GM12878 (cell line): Measurements from ENCODE around the gene TBCB. TPM values are rescaled to one million over a fixed set of nuclear protein-coding genes. Genes with fewer than 3 reads are reported as not detected.

Source experiments
- ATAC-seq: fragments of 200-7000 bp; cut with Tn5 transposase; 3 replicates; pipeline ENCODE4 v1.9.1; 2020; ENCODE audit warnings: mild to moderate bottlenecking, moderate library complexity
- BruUV-seq: library from RNA; stranded (reverse); fragments of 400-500 nt; replicated peaks from 2 replicates; lab custom pipeline; 2021; lab: Mats Ljungman, UMichigan
- CTCF ChIA-PET: fragments of 300-600 bp; sonication (Branson Sonifier 250); formaldehyde crosslinking; extraction: SDS; loops from one replicate; lab custom pipeline; 2021; ENCODE audit warnings: inconsistent platforms; lab: Yijun Ruan, JAX
- POLR2A ChIA-PET: fragments of 350-600 bp; formaldehyde crosslinking; extraction: SDS; loops from one replicate; lab custom pipeline; 2021; ENCODE audit warnings: inconsistent platforms; lab: Charles Lee
- RAD21 ChIA-PET: fragments of 300-600 bp; sonication (Branson Sonifier 250); formaldehyde crosslinking; loops from one replicate; lab custom pipeline; 2023; ENCODE audit warnings: antibody characterized with exemption; ENCODE audit not compliant: unreplicated experiment; lab: Charles Lee
- SMC1A ChIA-PET: fragments of 300-600 bp; sonication (Branson Sonifier 250); formaldehyde crosslinking; loops from one replicate; lab custom pipeline; 2023; ENCODE audit not compliant: unreplicated experiment, uncharacterized antibody; lab: Charles Lee
- DNase-seq: peaks from one replicate; pipeline ENCODE4 v3.0.0-alpha.2; 2011; ENCODE audit warnings: low read depth, low spot score
- FAIRE-seq: peaks from 3 replicates; lab custom pipeline; 2011; peaks lifted over from hg19 to GRCh38; lab: Jason Lieb, UNC
- H2AFZ ChIP-seq: 2 replicates; pipeline ENCODE4 v1.6.0; 2011; ENCODE audit warnings: low read depth, low read length, control low read depth; ENCODE audit not compliant: control insufficient read depth
- H3K27ac ChIP-seq: 2 replicates; pipeline ENCODE4 v1.5.1; 2011; ENCODE audit warnings: control low read depth; ENCODE audit not compliant: control insufficient read depth, insufficient read depth
- H3K27me3 ChIP-seq, 2 experiments: replicated peaks in 1 of 2; 2 replicates each; pipeline versions ENCODE4 v1.6.0 to v1.6.1; 2011; ENCODE audit warnings: low read length in 1 of 2; ENCODE audit not compliant: control insufficient read depth in 2 of 2, insufficient read depth in 2 of 2
- H3K36me3 ChIP-seq, 2 experiments: 2 replicates each; pipeline ENCODE4 v1.5.1; 2011; ENCODE audit warnings: low read length in 1 of 2; ENCODE audit not compliant: control insufficient read depth in 2 of 2, insufficient read depth in 2 of 2
- H3K4me1 ChIP-seq: 2 replicates; pipeline ENCODE4 v1.6.1; 2011; ENCODE audit warnings: mild to moderate bottlenecking, low read length, moderate library complexity, mixed read lengths; ENCODE audit not compliant: control insufficient read depth, insufficient read depth
- H3K4me2 ChIP-seq: 2 replicates; pipeline ENCODE4 v1.6.0; 2011; ENCODE audit warnings: control low read depth; ENCODE audit not compliant: control insufficient read depth, insufficient read depth
- H3K4me3 ChIP-seq: fragments of 200-600 bp; sonication (generic); 2 replicates; pipeline ENCODE4 v1.5.1; 2016
- H3K79me2 ChIP-seq: 2 replicates; pipeline ENCODE4 v1.6.0; 2011; ENCODE audit warnings: low read length; ENCODE audit not compliant: control insufficient read depth, insufficient read depth
- H3K9ac ChIP-seq: 2 replicates; pipeline ENCODE4 v1.8.0; 2011; ENCODE audit warnings: low read length, control low read depth, mixed read lengths; ENCODE audit not compliant: control insufficient read depth, insufficient read depth
- H3K9me3 ChIP-seq: replicated peaks from 3 replicates; pipeline ENCODE4 v1.5.1; 2011; ENCODE audit warnings: mild to moderate bottlenecking, low read length; ENCODE audit not compliant: control insufficient read depth, insufficient read depth
- H4K20me1 ChIP-seq: 2 replicates; pipeline ENCODE4 v1.6.0; 2011; ENCODE audit not compliant: control insufficient read depth, insufficient read depth
- BCL3 ChIP-seq: IDR thresholded peaks from 2 replicates; pipeline ENCODE4 v1.6.1; 2011; ENCODE audit warnings: borderline replicate concordance, low read depth, mild to moderate bottlenecking, moderate library complexity, low read length; ENCODE audit not compliant: insufficient read depth, poor library complexity, severe bottlenecking
- CBFB ChIP-seq: IDR thresholded peaks from 2 replicates; pipeline ENCODE4 v1.6.1; 2016; ENCODE audit warnings: antibody characterized with exemption, low read depth
- CREM ChIP-seq: IDR thresholded peaks from 2 replicates; pipeline ENCODE4 v1.6.1; 2014; ENCODE audit warnings: antibody characterized with exemption, low read depth
- EGR1 ChIP-seq, 2 experiments: IDR thresholded peaks; 1 replicate in 1 of 2; 2 replicates in 1 of 2; pipeline ENCODE4 v1.6.1; 2011 to 2012; ENCODE audit warnings: low read depth in 2 of 2, low read length in 2 of 2, borderline replicate concordance in 1 of 2, mild to moderate bottlenecking in 1 of 2, moderate library complexity in 1 of 2
- JUNB ChIP-seq: IDR thresholded peaks from 2 replicates; pipeline ENCODE4 v1.6.1; 2016; ENCODE audit warnings: antibody characterized with exemption, mild to moderate bottlenecking
- MEF2A ChIP-seq: IDR thresholded peaks from 2 replicates; pipeline ENCODE4 v1.6.1; 2011; ENCODE audit warnings: low read depth, mild to moderate bottlenecking, low read length, moderate library complexity; ENCODE audit not compliant: insufficient read depth
- MEF2B ChIP-seq: fragments of 450-650 bp; IDR thresholded peaks from 2 replicates; pipeline ENCODE4 v1.6.1; 2018; ENCODE audit warnings: mild to moderate bottlenecking, moderate library complexity; ENCODE audit not compliant: partially characterized antibody, poor library complexity, severe bottlenecking
- NFIC ChIP-seq: IDR thresholded peaks from 2 replicates; pipeline ENCODE4 v1.6.1; 2012; ENCODE audit warnings: low read depth, mild to moderate bottlenecking, inconsistent platforms, low read length, moderate library complexity
- RAD51 ChIP-seq: fragments of 450-650 bp; IDR thresholded peaks from 2 replicates; pipeline ENCODE4 v1.6.1; 2016; ENCODE audit warnings: moderate library complexity, mild to moderate bottlenecking, inconsistent platforms
- RELA ChIP-seq: fragments of 450-650 bp; IDR thresholded peaks from 2 replicates; pipeline ENCODE4 v1.8.0; 2014; ENCODE audit warnings: borderline replicate concordance; ENCODE audit not compliant: partially characterized antibody
- RUNX3 ChIP-seq: IDR thresholded peaks from 2 replicates; pipeline ENCODE4 v1.6.1; 2012; ENCODE audit warnings: low read length, inconsistent platforms
- WGBS: methylation state at CpG from one replicate; pipeline ENCODE4 v1.1.6; 2016; ENCODE audit warnings: low lambda C conversion rate; ENCODE audit not compliant: insufficient replicate concordance, insufficient coverage; ENCODE audit errors: missing lambda C conversion rate; 5-methylcytosine and 5-hydroxymethylcytosine counted together
- in situ Hi-C: fragments of 300-500 bp; cut with MboI; formaldehyde crosslinking; loops from 9 replicates; pipeline ENCODE4 v1.14.3; 2018; ENCODE audit warnings: mixed read lengths
- intact Hi-C: fragments of 100-400 bp; cut with micrococcal nuclease; formaldehyde crosslinking; loops from one replicate; pipeline ENCODE4 v1.14.2; 2022; ENCODE audit not compliant: unreplicated experiment
- polyA plus RNA-seq, 11 experiments: library from polyadenylated mRNA; depleted of rRNA in 4 of 11; unstranded in 6 of 11; stranded (reverse) in 5 of 11; fragments of >200 nt; fragmentation: Nextera tagmentation in 4 of 11; fragmentation: Illumina TruSeq in 1 of 11; extraction: Ambion mirVana in 4 of 11; extraction: Trizol in 1 of 11; gene quantifications; 1 replicate in 1 of 11; 2 replicates in 10 of 11; pipeline versions ENCODE4 v1.2.1 to v1.2.3, GENCODE V29; 2011 to 2016; ENCODE audit warnings: inconsistent platforms in 2 of 11, missing spikeins in 2 of 11, low read depth in 1 of 11
- total RNA-seq, 4 experiments: library from RNA; depleted of rRNA in 3 of 4; stranded (reverse); fragments of >200 nt in 3 of 4; fragmentation: Illumina TruSeq in 1 of 4; extraction: Trizol in 1 of 4; gene quantifications; 2 replicates each; pipeline versions ENCODE4 v1.2.1 to v1.2.3, GENCODE V29; 2013 to 2021
- TF ChIP-seq, protein P1 (sequence below): IDR thresholded peaks from 2 replicates; pipeline ENCODE4 v1.6.1; 2012; ENCODE audit warnings: low read depth, low read length, improper control_type of control experiment
- TF ChIP-seq, protein P2 (sequence below): fragments of 450-650 bp; IDR thresholded peaks from 2 replicates; pipeline ENCODE4 v1.6.1; 2016; ENCODE audit warnings: mild to moderate bottlenecking

Gene TBCB
- total and polyA plus RNA-seq, 10 of the 15 experiments (the other 5 are each of a cell fraction or from before 2014, with no cell fraction given), result 9.4 to 193 (median 126) TPM

DNA sequence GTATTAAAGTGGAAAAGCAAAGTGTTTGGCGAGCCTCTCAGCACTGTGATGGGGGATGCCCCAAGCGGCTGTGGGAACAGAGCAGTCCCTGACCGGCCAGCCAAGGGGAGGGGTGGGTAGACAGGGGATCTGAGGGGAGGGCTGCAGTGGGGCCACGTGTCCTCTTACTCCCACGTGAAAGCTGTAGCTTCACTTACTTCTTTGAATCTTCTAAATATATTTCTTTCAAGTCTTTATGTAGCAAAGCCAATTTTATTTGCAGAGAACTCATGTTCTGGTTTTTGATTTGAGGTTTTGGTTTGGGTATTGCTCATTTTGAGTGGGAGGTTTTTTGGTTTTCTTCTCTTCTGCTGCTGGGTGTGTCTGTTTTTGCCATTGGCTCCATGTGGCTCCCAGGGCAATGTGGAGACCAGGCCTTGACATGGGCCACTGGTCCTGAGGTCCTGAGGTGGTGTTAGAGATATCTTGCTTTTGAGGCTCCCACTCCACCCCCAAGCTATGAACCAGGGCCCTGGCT is 22.1 kb upstream of the TBCB start:
- H3K4me2 ChIP-seq, result peak overlapping the region; percentile 38; the same call in 1 of the 2 replicates
- BruUV-seq, result no TSS peak
- intact Hi-C loops (no loop called here), in situ Hi-C loops (no loop called here)
- FAIRE-seq, result no peak
- no peak overlapping the region; the same call in 1 of the 2 replicates for H2AFZ ChIP-seq
- SMC1A ChIA-PET, result no interaction called here
- TF ChIP-seq CREM (peak; percentile 13; the same call in 1 of the 2 replicates), EGR1 (IDR thresholded peaks at IDR 0.05; ENCODE audit: borderline replicate concordance in 1 of 2, low read depth in 2 of 2, low read length in 2 of 2) (peak in 1 of 2 experiments; percentile 8; a peak in 1 of 3 replicates), RAD51 (peak; percentile 79), RELA (no peak), RUNX3 (peak; percentile 90), MEF2B (peak; percentile 45), MEF2A (0 out of 2 replicates have a peak, but pooled peaks have one; percentile 15), JUNB (peak; percentile 59; the same call in 1 of the 2 replicates), BCL3 (peak; percentile 11), NFIC (peak; percentile 42; the same call in 1 of the 2 replicates), CBFB (0 out of 2 replicates have a peak, but pooled peaks have one; percentile 51)
- TF ChIP-seq, protein P1, sequence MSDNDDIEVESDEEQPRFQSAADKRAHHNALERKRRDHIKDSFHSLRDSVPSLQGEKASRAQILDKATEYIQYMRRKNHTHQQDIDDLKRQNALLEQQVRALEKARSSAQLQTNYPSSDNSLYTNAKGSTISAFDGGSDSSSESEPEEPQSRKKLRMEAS, result no peak
- TF ChIP-seq, protein P2, sequence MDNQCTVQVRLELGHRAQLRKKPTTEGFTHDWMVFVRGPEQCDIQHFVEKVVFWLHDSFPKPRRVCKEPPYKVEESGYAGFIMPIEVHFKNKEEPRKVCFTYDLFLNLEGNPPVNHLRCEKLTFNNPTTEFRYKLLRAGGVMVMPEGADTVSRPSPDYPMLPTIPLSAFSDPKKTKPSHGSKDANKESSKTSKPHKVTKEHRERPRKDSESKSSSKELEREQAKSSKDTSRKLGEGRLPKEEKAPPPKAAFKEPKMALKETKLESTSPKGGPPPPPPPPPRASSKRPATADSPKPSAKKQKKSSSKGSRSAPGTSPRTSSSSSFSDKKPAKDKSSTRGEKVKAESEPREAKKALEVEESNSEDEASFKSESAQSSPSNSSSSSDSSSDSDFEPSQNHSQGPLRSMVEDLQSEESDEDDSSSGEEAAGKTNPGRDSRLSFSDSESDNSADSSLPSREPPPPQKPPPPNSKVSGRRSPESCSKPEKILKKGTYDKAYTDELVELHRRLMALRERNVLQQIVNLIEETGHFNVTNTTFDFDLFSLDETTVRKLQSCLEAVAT, result no peak
- H4K20me1 ChIP-seq, result no peaks in the 10 kb centered on the region
- ATAC-seq, result peak; percentile 77
- no peaks in the 10 kb centered on the region for H3K27me3 ChIP-seq
- no peak overlapping the region for H3K4me3 ChIP-seq
- peaks cover 13% of the 10 kb centered on the region for H3K4me1 ChIP-seq
- peaks cover 0 to 32% of the 10 kb centered on the region in 2 experiments for H3K36me3 ChIP-seq
- POLR2A ChIA-PET, result no interaction called here
- no peaks in the 10 kb centered on the region for H3K79me2 ChIP-seq
- H3K27ac ChIP-seq, result no peak overlapping the region
- DNase-seq, result peak; percentile 19
- CTCF ChIA-PET, result no interaction called here
- RAD21 ChIA-PET, result no interaction called here
- WGBS, result 0% methylated on average over 5 of the region's 5 CpGs
- H3K9me3 ChIP-seq, result no peaks in the 10 kb centered on the region
- no peak overlapping the region for H3K9ac ChIP-seq
